ENCODE results near the gene HCLS1.
"Not testable (repeated sequence)": the region's sequence is repeated elsewhere in the genome, so short reads cannot be mapped to it uniquely, and the experiment has no call there.

The HCLS1 gene

GRCh38 chr3:121654493-121655385 is 6.0 kb downstream of the HCLS1 start:
- no peak for DNase-seq

DNA sequence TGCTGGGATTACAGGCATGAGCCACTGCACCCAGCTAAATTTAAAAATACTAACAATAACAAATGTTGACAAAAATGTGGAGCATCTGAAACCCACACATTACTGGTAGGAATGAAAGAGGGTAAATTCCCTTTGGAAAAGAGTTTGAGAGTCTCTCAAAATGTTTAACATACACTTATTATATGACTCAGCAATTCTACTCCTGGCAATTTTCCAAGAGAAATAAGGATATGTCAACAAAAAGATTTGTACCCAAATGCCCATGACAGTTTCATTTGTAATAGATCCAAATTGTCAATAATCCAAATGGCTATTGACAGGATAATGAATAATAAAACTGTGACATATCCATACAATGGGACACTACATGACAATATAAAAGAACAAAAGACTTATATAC is 9.0 kb downstream of the HCLS1 start:
- DNase-seq, result no peak

DNA sequence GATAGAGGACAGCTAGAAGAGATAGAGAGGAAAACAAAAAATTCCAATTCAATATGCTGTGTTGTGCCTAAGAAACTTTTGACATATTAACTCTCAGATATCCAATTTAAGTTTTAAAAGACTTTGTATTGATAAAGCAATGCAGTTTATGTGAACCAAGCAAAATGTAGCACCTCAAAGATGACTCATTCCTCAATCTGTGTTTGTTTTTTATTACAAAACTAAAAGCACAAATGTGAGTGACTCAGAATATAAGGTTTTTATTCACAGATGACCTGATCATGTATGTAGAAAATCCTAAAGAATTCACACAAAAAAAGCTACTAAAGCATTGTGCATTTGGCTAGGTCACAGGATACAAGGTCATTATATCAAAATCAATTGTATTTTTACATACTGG is 11.1 kb downstream of the HCLS1 start:
- DNase-seq, result no peak

DNA sequence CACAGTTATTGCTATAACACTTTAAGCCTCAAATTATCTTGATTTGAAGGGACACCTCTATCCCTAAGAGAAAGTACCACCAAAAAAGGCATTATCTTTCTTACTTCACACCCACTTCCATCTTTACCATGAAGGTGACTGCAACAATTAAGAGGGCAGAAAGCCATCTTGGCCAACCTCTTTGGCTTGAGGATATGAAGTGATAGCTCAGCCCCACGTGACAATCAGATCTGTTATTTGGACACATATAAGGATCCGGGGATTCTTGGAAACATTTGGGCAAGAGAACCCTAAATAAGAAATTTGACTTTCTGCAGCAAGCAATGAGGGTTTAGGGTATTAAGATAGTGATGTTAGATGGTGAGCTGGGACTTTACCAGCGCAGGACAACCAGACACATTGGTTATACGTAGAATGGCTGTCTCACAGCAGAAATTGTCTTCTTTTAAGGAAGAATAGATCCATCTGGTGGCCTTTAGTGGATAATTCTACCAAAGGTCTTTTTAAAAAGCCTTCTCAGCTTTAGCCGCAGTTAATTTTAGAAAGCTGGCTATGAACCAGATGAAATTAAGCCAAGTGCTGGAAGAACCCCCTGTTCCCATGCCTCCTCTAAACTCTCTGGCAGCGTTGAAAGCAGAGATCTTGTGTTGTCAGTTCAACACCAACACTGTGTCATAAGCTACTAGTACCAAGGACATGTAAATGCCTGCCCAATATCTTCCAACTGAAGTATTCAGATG is 12.3 kb downstream of the HCLS1 start:
- no peak for DNase-seq

GRCh38 chr3:121645054-121645453 is 15.6 kb downstream of the HCLS1 start:
- DNase-seq, result no peak

DNA sequence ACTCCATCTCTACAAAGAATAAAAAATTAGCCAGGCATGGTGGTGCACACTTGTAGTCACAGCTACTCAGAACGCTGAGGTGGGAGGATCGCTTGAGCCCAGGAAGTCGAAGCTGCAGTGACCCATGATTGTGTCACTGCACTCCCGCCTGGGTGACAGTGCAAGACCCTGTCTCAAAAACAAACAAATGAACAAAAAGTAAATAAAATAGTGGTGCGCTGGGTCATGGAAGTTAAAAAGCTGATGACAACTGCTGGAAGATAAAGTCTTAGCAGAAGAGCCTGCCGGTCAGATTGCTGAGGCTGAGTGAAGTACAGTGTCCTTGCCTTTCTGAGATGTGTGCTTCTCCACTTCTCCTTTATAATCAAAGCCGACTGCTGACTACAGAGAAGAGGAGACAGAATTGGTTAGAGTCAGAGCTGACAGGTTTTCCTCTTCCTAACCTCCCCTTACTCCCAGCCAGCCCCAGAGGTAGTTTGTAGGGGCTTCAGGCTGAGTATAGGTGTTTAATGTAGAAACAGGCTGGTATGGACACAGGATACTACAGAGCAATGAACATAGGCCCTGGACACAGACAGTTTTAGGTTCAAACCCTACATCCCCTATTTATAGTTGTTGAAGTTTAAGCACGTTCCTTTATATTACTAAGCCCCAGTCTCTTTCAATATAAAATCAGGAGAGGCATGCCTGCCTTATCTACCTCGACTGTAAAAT is 17.9 kb downstream of the HCLS1 start:
- no peak for DNase-seq

DNA sequence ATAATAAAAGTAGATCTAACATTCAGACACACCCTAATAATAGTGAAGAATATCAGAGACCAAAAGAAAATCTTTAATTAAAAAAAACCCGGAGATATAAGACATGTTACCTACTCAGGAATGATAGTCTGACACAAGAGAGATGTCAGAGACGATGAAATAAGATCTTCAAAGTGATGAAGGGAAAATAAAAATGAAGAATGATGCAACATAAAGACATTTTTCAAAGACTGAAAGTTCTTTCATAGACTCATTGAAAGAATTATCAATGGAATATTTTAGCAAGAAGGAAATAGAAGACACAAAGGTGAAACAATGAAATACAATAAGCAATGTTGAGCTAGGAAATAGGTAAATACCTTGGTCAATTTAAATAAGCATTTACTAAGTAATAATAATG is 19.6 kb downstream of the HCLS1 start:
- no peak for DNase-seq

DNA sequence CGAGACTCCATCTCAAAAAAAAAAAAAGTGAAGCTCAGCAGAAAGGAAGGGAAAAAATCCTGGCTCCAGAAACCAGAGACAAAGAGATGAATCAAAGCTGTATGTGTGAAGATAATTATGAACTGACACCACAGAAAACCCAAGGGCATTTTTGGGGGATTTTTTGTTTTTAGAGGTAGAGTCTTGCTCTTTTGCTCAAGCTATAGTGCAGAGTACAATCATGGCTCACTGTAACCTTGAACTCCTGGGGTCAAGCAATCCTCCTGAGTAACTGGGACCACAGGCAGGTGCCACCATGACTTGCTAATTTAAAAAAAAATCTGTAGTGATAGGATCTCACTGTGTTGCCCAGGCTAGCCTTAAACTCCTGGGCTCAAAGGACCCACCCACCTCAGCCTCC is 22.8 kb downstream of the HCLS1 start:
- no peak for DNase-seq

DNA sequence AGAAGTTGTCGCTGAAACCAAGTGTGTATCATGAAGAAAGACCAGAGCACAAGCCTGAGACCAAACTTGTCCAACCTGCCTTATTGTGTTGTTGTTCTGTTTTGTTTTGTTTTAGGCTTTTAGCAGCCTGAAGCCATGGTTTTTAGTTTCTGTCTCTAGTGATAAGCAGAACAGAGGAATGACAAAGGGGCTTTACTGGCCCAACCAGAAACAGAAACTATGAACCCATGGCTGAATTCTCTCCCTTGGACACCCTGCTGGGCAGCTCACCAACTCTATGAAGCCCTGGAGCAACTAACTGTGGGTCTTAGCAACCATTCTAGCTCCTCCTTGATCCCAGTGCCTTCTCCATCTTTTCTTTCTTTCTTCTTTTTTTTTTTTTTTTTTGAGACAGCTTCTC is 30.3 kb downstream of the HCLS1 start:
- DNase-seq, result no peak

DNA sequence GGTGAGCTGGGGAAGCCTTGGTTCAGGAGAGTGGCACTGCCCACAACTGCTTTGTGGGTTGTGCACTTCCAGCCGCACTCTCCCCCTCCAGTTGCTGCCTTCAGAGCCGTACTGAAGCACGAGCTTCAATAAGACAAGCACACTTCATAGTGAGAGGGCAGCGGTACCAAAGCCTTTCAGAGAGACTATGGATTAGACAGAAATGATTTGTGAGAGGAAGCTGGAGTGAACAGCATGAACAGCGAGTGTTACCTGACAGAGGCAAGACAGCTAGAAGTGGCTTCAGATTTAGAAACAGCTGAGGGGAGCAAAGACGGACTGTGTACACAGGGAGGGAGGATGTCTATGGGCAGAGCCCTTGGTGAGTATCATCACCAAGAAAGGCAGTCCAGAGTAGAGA is 31.1 kb downstream of the HCLS1 start:
- no peak for DNase-seq

GRCh38 chr3:121627622-121628021 is 33.1 kb downstream of the HCLS1 start:
- no peak for DNase-seq

DNA sequence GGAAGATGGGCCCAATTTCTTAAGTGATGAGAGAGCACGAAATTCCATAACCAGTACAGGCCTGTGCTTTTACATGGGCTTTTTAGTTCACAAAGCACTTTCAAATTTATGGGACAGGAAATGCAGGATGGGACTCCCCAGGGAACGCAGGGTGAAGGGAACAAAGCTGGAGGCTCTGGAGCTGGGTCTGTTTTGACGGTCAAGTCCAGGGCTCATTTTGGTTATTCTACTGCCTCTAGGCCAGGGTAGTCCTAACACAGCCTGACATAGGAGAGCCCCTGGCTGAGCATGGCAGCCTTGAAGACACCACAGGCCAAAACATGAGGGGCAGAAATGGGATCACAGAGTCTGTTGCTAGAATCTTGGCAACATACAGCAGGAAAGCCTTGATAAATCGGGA is 33.5 kb downstream of the HCLS1 start:
- DNase-seq, result no peak

GRCh38 chr3:121626495-121626894 is 34.2 kb downstream of the HCLS1 start:
- DNase-seq, result no peak

DNA sequence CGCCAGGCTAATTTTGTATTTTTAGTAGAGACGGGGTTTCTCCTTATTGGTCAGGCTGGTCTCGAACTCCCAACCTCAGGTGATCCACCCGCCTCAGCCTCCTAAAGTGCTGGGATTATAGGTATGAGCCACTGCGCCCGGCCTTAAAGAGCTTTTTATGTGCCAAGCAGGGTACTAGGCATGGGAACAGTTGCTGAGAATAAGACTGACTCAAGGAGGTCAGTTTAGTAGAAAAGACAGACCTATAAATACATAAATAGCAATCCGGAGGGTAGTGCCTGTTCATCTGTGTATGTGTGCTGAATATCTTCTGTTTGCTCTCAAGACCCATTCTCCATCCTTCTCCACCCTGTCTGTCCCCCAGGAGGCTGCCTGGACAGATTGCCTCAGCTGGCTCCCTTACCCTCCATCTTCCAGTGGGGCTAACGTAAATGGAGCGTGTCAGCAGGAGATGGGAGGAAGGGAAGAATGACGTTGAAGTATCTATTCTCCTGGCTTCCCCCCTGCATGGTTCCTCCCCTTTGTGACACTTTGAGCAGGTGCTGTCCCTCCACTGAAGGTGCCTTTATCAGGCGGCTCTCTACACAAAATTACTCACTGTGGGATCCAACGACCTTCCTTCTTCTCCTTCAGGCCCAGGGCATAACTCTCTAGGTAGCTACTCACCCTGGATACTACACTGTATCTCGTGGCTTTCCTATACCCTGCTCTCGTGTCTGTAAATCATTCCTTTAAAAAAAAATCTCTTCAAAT is 36.4 kb downstream of the HCLS1 start:
- DNase-seq, result no peak

DNA sequence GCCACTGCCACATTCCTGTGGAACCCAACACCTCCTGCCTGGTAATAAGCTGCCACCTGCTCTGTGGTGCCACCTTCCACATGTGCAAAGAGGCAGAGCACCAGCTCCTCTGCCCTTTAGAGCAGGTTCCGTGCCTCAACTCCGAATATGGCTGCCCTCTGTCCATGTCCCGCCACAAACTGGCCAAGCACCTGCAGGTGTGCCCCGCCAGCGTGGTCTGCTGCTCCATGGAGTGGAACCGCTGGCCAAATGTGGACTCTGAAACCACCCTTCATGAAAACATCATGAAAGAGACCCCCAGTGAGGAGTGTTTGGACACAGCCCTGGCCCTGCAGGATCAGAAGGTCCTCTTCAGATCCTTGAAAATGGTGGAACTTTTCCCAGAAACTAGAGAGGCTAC is 39.2 kb downstream of the HCLS1 start:
- DNase-seq, result no peak

- no peak for DNase-seq
Observed at GRCh38 chr3:121619691-121620090, 41.0 kb downstream of the HCLS1 start.

GRCh38 chr3:121606106-121606505 is 54.6 kb downstream of the HCLS1 start:
- no peak for DNase-seq

- DNase-seq, result no peak
Observed at GRCh38 chr3:121604759-121605158, 55.9 kb downstream of the HCLS1 start.

DNA sequence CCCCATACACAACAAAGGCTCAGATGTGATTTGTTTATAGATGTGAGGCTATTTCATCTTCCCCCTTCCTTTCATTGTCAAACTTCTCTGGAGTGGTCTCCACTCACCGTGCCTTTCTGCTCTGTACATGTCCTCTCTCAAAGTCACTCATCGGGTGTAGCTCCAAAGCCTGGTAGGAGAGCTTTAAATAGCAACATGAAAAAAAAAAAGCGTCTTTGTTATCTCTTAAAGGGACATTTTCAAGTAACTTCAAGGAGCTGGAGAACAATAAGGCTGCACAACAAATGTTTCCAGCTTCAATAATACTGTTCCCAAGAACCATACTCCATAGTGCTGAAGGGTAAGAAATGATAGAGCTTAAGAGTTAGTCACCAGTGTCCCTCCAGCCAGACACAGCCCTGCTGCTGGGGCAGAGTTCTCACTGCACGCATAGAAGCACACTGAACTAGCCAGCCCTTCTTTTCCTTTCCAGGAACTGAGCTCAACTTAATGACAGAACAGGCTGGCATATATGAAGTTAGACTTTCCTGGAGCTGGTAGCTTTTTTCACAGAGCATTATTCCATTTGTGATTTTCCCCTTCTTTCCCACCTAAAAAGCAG is 59.4 kb downstream of the HCLS1 start:
- DNase-seq, result no peak

- not testable (repeated sequence) for DNase-seq
Observed at GRCh38 chr3:121599900-121600299, 60.8 kb downstream of the HCLS1 start.

DNA sequence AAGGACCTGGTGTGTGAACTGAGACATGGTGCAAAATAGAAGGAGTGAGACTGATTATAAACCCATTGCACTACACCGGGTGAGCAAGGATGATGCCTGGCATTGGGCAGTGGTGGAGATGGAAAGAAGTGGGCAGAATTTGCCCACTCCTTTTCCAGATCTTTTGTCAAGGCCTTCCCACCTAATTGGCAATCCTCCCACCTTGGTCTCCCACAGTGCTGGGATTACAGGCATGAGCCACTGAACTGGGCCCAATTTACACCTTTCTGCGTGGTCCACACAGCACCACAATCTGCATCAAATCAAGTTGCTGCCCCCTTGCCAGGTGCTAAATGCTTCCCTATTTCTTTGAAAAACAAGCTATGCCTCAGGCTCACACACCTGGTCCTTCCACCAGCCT is 62.1 kb downstream of the HCLS1 start:
- no peak for DNase-seq

GRCh38 chr3:121595765-121596406 is 64.8 kb downstream of the HCLS1 start:
- DNase-seq, result no peak
